Measurements from ENCODE around the gene FOXP1.
"Not testable (repeated sequence)": the region's sequence is repeated elsewhere in the genome, so short reads cannot be mapped to it uniquely, and the experiment has no call there.

The FOXP1 gene

GRCh38 chr3:71351403-71352149, 232.0 kb downstream of the FOXP1 start:
- FAIRE-seq (no peak), DNase-seq (ENCODE audit: insufficient read length, low spot score) (no peak)

GRCh38 chr3:71350998-71351397, 232.5 kb downstream of the FOXP1 start:
- FAIRE-seq (no peak), DNase-seq (ENCODE audit: insufficient read length, low spot score) (no peak)

GRCh38 chr3:71348831-71349230, 234.7 kb downstream of the FOXP1 start:
- DNase-seq (ENCODE audit: insufficient read length, low spot score) (no peak), FAIRE-seq (no peak)

- no peak for FAIRE-seq
- DNase-seq (ENCODE audit: insufficient read length, low spot score) = no peak
Measured at GRCh38 chr3:71348001-71348632, 235.4 kb downstream of the FOXP1 start.

- DNase-seq (ENCODE audit: insufficient read length, low spot score) = no peak
- no peak for FAIRE-seq
Measured at GRCh38 chr3:71346061-71346460, 237.5 kb downstream of the FOXP1 start.

- FAIRE-seq (no peak), DNase-seq (ENCODE audit: insufficient read length, low spot score) (no peak)
Measured at GRCh38 chr3:71345429-71346040, 238.0 kb downstream of the FOXP1 start.

GRCh38 chr3:71341721-71342120, 241.8 kb downstream of the FOXP1 start:
- FAIRE-seq (no peak), DNase-seq (ENCODE audit: insufficient read length, low spot score) (no peak)

- no peak for FAIRE-seq
- no peak for DNase-seq (ENCODE audit: insufficient read length, low spot score)
Measured at GRCh38 chr3:71339049-71339448, 244.5 kb downstream of the FOXP1 start.

GRCh38 chr3:71332813-71333212, 250.7 kb downstream of the FOXP1 start:
- FAIRE-seq (no peak), DNase-seq (ENCODE audit: insufficient read length, low spot score) (no peak)

- no peak for FAIRE-seq
- no peak for DNase-seq (ENCODE audit: insufficient read length, low spot score)
Measured at GRCh38 chr3:71330909-71331308, 252.6 kb downstream of the FOXP1 start.

- FAIRE-seq = no peak
Measured at GRCh38 chr3:71330505-71330904, 253.0 kb downstream of the FOXP1 start.

GRCh38 chr3:71329817-71330216, 253.7 kb downstream of the FOXP1 start:
- no peak for FAIRE-seq
- no peak for DNase-seq (ENCODE audit: insufficient read length, low spot score)

More at GRCh38 chr3:71330505-71330904, 253.0 kb downstream of the FOXP1 start:
- DNase-seq (ENCODE audit: insufficient read length, low spot score) = no peak

- FAIRE-seq (no peak), DNase-seq (ENCODE audit: insufficient read length, low spot score) (no peak)
Measured at GRCh38 chr3:71328926-71329325, 254.6 kb downstream of the FOXP1 start.

GRCh38 chr3:71327936-71328335, 255.6 kb downstream of the FOXP1 start:
- no peak for FAIRE-seq
- no peak for DNase-seq (ENCODE audit: insufficient read length, low spot score)

- FAIRE-seq (no peak), DNase-seq (ENCODE audit: insufficient read length, low spot score) (no peak)
Measured at GRCh38 chr3:71325715-71326114, 257.8 kb downstream of the FOXP1 start.

- FAIRE-seq; DNase-seq (ENCODE audit: insufficient read length, low spot score): not testable (repeated sequence)
Measured at GRCh38 chr3:71324224-71324623, 259.3 kb downstream of the FOXP1 start.

GRCh38 chr3:71323558-71323957, 260.0 kb downstream of the FOXP1 start:
- FAIRE-seq = no peak

GRCh38 chr3:71322154-71322553, 261.4 kb downstream of the FOXP1 start:
- no peak for DNase-seq (ENCODE audit: insufficient read length, low spot score)
- no peak for FAIRE-seq

More at GRCh38 chr3:71323558-71323957, 260.0 kb downstream of the FOXP1 start:
- DNase-seq (ENCODE audit: insufficient read length, low spot score) = no peak

GRCh38 chr3:71319771-71320170, 263.8 kb downstream of the FOXP1 start:
- FAIRE-seq (no peak), DNase-seq (ENCODE audit: insufficient read length, low spot score) (no peak)

GRCh38 chr3:71318458-71318827, 265.1 kb downstream of the FOXP1 start:
- no peak for DNase-seq (ENCODE audit: insufficient read length, low spot score)
- no peak for FAIRE-seq

GRCh38 chr3:71317749-71318457, 265.6 kb downstream of the FOXP1 start:
- FAIRE-seq = no peak
- no peak for DNase-seq (ENCODE audit: insufficient read length, low spot score)

Measured in GM19239 (cell line).